Activated naive CD4-positive, alpha-beta T cell treated with anti-CD3 and anti-CD28 coated beads, Interleukin-2, amount 50 U/mL, for 24 hours (primary cell): ENCODE results near the gene MFSD6.
A peak's percentile ranks its signal among the peaks of the same experiment; 100 is the strongest.

Experiments
- H3K27ac Mint-ChIP-seq: one replicate; pipeline ENCODE4 v1.8.0; 2021; ENCODE audit warnings: mild to moderate bottlenecking, mixed read lengths
- H3K27me3 Mint-ChIP-seq: one replicate; pipeline ENCODE4 v1.8.0; 2021; ENCODE audit warnings: mixed read lengths
- H3K36me3 Mint-ChIP-seq: one replicate; pipeline ENCODE4 v1.8.0; 2021; ENCODE audit warnings: mixed read lengths
- H3K4me1 Mint-ChIP-seq: one replicate; pipeline ENCODE4 v1.8.0; 2021; ENCODE audit warnings: mixed read lengths
- H3K4me3 Mint-ChIP-seq: one replicate; pipeline ENCODE4 v1.8.0; 2021; ENCODE audit warnings: mild to moderate bottlenecking, mixed read lengths
- H3K9me3 Mint-ChIP-seq: one replicate; pipeline ENCODE4 v1.8.0; 2021; ENCODE audit warnings: mixed read lengths

The MFSD6 gene

DNA sequence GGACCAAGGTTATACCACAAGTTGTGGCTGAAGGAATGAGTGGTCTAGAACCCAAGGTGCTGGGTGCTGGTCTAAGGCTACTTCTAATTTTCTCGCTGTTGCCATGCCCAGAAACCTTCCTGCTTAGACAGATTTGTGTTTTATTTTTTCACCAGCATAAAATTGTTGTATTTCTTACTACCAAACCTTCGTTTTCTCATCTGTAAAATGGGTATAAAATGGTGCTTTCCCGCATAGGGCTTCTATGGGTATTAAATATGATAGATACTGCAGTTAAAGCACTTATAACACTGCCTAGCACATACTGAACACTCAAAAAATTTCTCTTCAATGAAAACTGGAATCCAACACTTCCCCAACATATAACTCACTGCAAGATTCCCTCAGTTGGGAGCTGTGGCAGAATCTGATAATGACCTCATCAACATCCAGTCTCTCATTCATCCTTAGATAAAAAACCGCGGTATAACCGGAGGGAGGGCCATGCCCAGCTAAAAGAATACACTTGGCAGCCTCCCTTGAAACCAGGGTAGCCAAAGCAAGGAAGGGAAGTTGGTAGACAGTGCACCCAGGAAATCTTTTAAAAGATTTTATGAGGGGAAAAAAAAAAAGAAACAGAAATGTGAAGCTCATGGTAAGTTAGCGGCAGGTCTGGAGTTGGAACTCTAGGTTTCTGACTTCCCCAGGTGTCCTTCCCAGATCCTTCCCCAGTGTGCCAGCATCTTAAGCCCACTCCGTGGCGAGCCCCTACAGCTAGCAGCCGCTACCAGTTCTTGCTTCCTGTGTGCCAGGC, 125.2 kb downstream of the MFSD6 start:
- Mint-ChIP-seq H3K27me3 (no peaks in the 10 kb centered on the region), H3K27ac (peak overlapping the region; percentile 99), H3K9me3 (no peaks in the 10 kb centered on the region), H3K4me3 (peak overlapping the region; percentile 96), H3K4me1 (peaks cover 73% of the 10 kb centered on the region), H3K36me3 (peaks cover 6% of the 10 kb centered on the region)

- H3K9me3 Mint-ChIP-seq: no peaks in the 10 kb centered on the region
- H3K4me3 Mint-ChIP-seq: peak overlapping the region; percentile 96
- peaks cover 67% of the 10 kb centered on the region for H3K4me1 Mint-ChIP-seq
- peak overlapping the region; percentile 99 for H3K27ac Mint-ChIP-seq
- peaks cover 9% of the 10 kb centered on the region for H3K36me3 Mint-ChIP-seq
- no peaks in the 10 kb centered on the region for H3K27me3 Mint-ChIP-seq
These were observed 125.8 kb downstream of the MFSD6 start for GRCh38 chr2:190533968-190534309.

GRCh38 chr2:190534310-190535120, 126.4 kb downstream of the MFSD6 start, which contains the start of gene NEMP2:
TSS of gene NEMP2 (minus strand) at chr2:190534722. CDS start at chr2:190534655, 67 bp downstream.
- H3K4me1 Mint-ChIP-seq: peaks cover 62% of the 10 kb centered on the region
- no peaks in the 10 kb centered on the region for H3K9me3 Mint-ChIP-seq
- peaks cover 9% of the 10 kb centered on the region for H3K36me3 Mint-ChIP-seq
- peak within 1 kb of the TSS; percentile 96 for H3K4me3 Mint-ChIP-seq
- H3K27ac Mint-ChIP-seq: peak within 1 kb of the TSS; percentile 99
- H3K27me3 Mint-ChIP-seq: no peaks in the 10 kb centered on the region

DNA sequence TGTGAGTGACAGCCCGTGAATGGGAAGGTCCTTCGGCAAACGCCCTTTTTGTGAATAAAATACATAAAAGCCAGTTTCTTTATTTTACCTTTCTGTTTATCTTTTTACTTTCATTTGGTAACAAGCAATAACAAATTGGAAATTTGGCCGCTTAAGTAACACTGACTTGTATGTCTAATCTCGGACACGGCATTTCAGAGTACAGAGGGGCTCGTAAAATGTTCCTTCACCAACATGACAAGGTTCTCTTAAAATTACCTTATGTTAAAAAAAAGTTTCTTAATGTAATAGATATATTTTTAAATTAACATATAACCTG, 126.9 kb downstream of the MFSD6 start:
- Mint-ChIP-seq H3K4me1 (peaks cover 56% of the 10 kb centered on the region), H3K36me3 (peaks cover 12% of the 10 kb centered on the region), H3K27me3 (no peaks in the 10 kb centered on the region)

GRCh38 chr2:190535586-190535985, 127.4 kb downstream of the MFSD6 start:
- peaks cover 51% of the 10 kb centered on the region for H3K4me1 Mint-ChIP-seq
- no peaks in the 10 kb centered on the region for H3K27me3 Mint-ChIP-seq
- H3K9me3 Mint-ChIP-seq: peaks cover 5% of the 10 kb centered on the region
- peak overlapping the region; percentile 96 for H3K4me3 Mint-ChIP-seq
- peak overlapping the region; percentile 81 for H3K27ac Mint-ChIP-seq
- peaks cover 16% of the 10 kb centered on the region for H3K36me3 Mint-ChIP-seq

More for the DNA sequence above, 126.9 kb downstream of the MFSD6 start:
- Mint-ChIP-seq H3K9me3 (peaks cover 4% of the 10 kb centered on the region), H3K27ac (peak overlapping the region; percentile 95), H3K4me3 (peak overlapping the region; percentile 96)

DNA sequence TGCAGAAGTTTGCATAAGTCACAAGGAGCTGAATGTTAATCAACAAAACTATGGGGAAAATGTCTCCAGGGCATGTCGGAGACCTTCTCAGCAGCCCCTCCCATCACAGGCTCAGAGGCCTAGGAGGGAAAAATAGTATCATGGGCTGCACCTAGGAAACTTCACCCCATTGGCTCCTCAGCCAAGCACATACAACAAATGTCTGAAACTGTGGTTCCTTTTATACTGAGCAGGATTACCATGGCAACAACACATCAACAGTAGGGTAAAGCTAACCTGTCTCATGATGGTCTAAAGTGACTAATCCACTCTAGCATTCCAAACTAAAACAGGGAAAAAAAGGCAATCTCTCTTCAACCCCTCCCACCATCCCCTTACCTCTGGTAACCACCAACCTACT, 129.6 kb downstream of the MFSD6 start:
- peaks cover 32% of the 10 kb centered on the region for H3K36me3 Mint-ChIP-seq
- H3K27ac Mint-ChIP-seq: no peak overlapping the region
- peaks cover 29% of the 10 kb centered on the region for H3K4me1 Mint-ChIP-seq
- no peaks in the 10 kb centered on the region for H3K27me3 Mint-ChIP-seq
- H3K4me3 Mint-ChIP-seq: no peak overlapping the region
- H3K9me3 Mint-ChIP-seq: peaks cover 17% of the 10 kb centered on the region

DNA sequence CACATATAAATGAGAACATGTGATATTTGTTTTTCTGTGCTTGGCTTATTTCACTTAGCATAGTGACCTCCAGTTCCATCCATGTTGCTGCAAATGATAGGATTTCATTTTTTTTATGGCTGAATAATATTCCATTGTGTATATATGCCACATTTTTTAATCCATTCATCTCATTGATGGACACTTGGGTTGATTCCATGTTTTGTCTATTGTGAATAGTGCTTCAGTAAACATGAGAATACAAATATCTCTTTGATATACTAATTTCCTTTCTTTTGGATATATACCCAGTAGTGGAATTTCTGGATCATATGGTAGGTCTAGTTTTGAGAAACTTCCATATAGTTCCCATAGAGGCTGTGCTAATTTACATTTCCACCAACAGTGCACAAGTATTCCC, 130.0 kb downstream of the MFSD6 start:
- Mint-ChIP-seq H3K4me1 (peaks cover 25% of the 10 kb centered on the region), H3K27me3 (no peaks in the 10 kb centered on the region), H3K4me3 (no peak overlapping the region), H3K9me3 (peaks cover 17% of the 10 kb centered on the region), H3K36me3 (peaks cover 34% of the 10 kb centered on the region), H3K27ac (no peak overlapping the region)

DNA sequence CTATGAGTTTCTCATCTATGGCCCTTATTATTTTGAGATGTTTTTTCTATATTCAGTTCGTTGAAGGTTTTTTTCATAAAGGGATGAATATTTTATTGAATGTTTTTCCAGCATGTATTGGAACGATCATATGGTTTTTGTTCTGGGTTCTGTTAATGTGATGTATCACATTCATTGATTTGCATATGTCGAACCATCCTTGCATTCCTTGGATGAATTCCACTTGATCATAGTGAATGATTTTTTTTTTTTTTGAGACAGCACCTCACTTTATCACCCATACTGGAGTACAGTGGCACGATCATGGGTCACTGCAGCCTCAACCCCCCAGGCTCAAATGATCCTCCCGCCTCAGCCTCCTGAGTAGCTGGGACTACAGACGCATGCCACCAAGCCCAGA, 131.9 kb downstream of the MFSD6 start:
- Mint-ChIP-seq H3K27me3 (no peaks in the 10 kb centered on the region), H3K27ac (no peak overlapping the region), H3K4me1 (peaks cover 20% of the 10 kb centered on the region), H3K9me3 (peaks cover 17% of the 10 kb centered on the region), H3K4me3 (no peak overlapping the region), H3K36me3 (peaks cover 34% of the 10 kb centered on the region)

- Mint-ChIP-seq H3K27me3 (no peaks in the 10 kb centered on the region), H3K4me3 (no peak overlapping the region), H3K36me3 (peaks cover 21% of the 10 kb centered on the region), H3K4me1 (peaks cover 12% of the 10 kb centered on the region), H3K9me3 (peaks cover 13% of the 10 kb centered on the region), H3K27ac (no peak overlapping the region)
These were observed 136.9 kb downstream of the MFSD6 start for GRCh38 chr2:190545093-190545492.

GRCh38 chr2:190545555-190546385, 137.6 kb downstream of the MFSD6 start:
- peaks cover 12% of the 10 kb centered on the region for H3K4me1 Mint-ChIP-seq
- no peak overlapping the region for H3K27ac Mint-ChIP-seq
- no peak overlapping the region for H3K4me3 Mint-ChIP-seq
- no peaks in the 10 kb centered on the region for H3K27me3 Mint-ChIP-seq
- peaks cover 10% of the 10 kb centered on the region for H3K9me3 Mint-ChIP-seq
- H3K36me3 Mint-ChIP-seq: peaks cover 15% of the 10 kb centered on the region

- H3K4me1 Mint-ChIP-seq: peaks cover 17% of the 10 kb centered on the region
- peaks cover 8% of the 10 kb centered on the region for H3K36me3 Mint-ChIP-seq
- H3K9me3 Mint-ChIP-seq: peaks cover 4% of the 10 kb centered on the region
- no peak overlapping the region for H3K4me3 Mint-ChIP-seq
- H3K27me3 Mint-ChIP-seq: no peaks in the 10 kb centered on the region
- no peak overlapping the region for H3K27ac Mint-ChIP-seq
These were observed 138.6 kb downstream of the MFSD6 start for GRCh38 chr2:190546734-190547133.

- H3K4me3 Mint-ChIP-seq: no peak overlapping the region
- no peaks in the 10 kb centered on the region for H3K36me3 Mint-ChIP-seq
- H3K27ac Mint-ChIP-seq: no peak overlapping the region
- no peaks in the 10 kb centered on the region for H3K27me3 Mint-ChIP-seq
- H3K4me1 Mint-ChIP-seq: peaks cover 23% of the 10 kb centered on the region
- H3K9me3 Mint-ChIP-seq: no peaks in the 10 kb centered on the region
These were observed 139.7 kb downstream of the MFSD6 start for GRCh38 chr2:190547886-190548285.

- H3K27me3 Mint-ChIP-seq: no peaks in the 10 kb centered on the region
These were observed 142.0 kb downstream of the MFSD6 start for GRCh38 chr2:190550137-190550536.

More at GRCh38 chr2:190550137-190550536, 142.0 kb downstream of the MFSD6 start:
- H3K36me3 Mint-ChIP-seq: no peaks in the 10 kb centered on the region
- H3K4me3 Mint-ChIP-seq: no peak overlapping the region
- H3K27ac Mint-ChIP-seq: no peak overlapping the region
- H3K9me3 Mint-ChIP-seq: no peaks in the 10 kb centered on the region
- H3K4me1 Mint-ChIP-seq: peaks cover 18% of the 10 kb centered on the region
